K562 treated with DMSO at 1 percent for 12 hours (cell line): ENCODE data around the gene ESPL1. TPM values are rescaled to one million over a fixed set of nuclear protein-coding genes. Genes with fewer than 3 reads are reported as not detected.

Source experiments
- total RNA-seq: library from RNA; unstranded; fragments of 300-600 nt; gene quantifications from 2 replicates; pipeline ENCODE4 v1.2.3, GENCODE V29; 2022; ENCODE audit not compliant: insufficient read depth

Gene ESPL1
- total RNA-seq, result 17.5 and 36.3 TPM in 2 replicates

GRCh38 chr12:53267999-53268629 is at the start of gene ESPL1:
Gene ESPL1 (plus strand): TSS chr12:53268299. CDS start chr12:53268767, 468 bp downstream.

GRCh38 chr12:53231921-53232645 is 36.0 kb upstream of the ESPL1 start, which contains the start of gene RARG:
Gene RARG (minus strand): TSS chr12:53232209. CDS start chr12:53227545, 4,664 bp downstream.

GRCh38 chr12:53295070-53295890 is 27.2 kb downstream of the ESPL1 start, which contains the start of gene PFDN5:
Gene PFDN5 (plus strand): TSS chr12:53295542. CDS start chr12:53295568, 26 bp downstream.

GRCh38 chr12:53299454-53300180 is 31.5 kb downstream of the ESPL1 start, which contains the start of gene MYG1:
Gene MYG1 (plus strand): TSS chr12:53299695. CDS start chr12:53299738, 43 bp downstream.

GRCh38 chr12:53336181-53336681 is 68.1 kb downstream of the ESPL1 start, which contains the start of gene SP7:
Gene SP7 (minus strand): TSS chr12:53336354. CDS start chr12:53335646, 708 bp downstream.

Other genes starting within 250 kb of the ESPL1 start
- gene TNS2, start 218.2 kb upstream of the ESPL1 start, total RNA-seq, result 0.63 and 4.9 TPM in 2 replicates
- gene SPRYD3, start 188.9 kb upstream of the ESPL1 start, total RNA-seq, result 19.2 and 25.3 TPM in 2 replicates
- gene IGFBP6, start 170.6 kb upstream of the ESPL1 start, total RNA-seq, result 1.1 TPM in 1 of 2 replicates, not detected in the other
- not detected in 2 replicates for gene SOAT2, start 164.8 kb upstream of the ESPL1 start, total RNA-seq
- 8.8 and 16.7 TPM in 2 replicates for gene ZNF740, start 87.6 kb upstream of the ESPL1 start, total RNA-seq
- 9.3 and 23.4 TPM in 2 replicates for gene CSAD, start 87.4 kb upstream of the ESPL1 start, total RNA-seq
- 2.2 and 3.5 TPM in 2 replicates for gene ITGB7, start 61.0 kb upstream of the ESPL1 start, total RNA-seq
- 4.3 and 7.8 TPM in 2 replicates for gene RARG, start 36.1 kb upstream of the ESPL1 start, total RNA-seq
- gene PFDN5, start 27.2 kb downstream of the ESPL1 start, total RNA-seq, result 588 and 822 TPM in 2 replicates
- gene MYG1, start 31.4 kb downstream of the ESPL1 start, total RNA-seq, result 7.5 and 15.2 TPM in 2 replicates
- 54.6 and 62.3 TPM in 2 replicates for gene AAAS, start 53.3 kb downstream of the ESPL1 start, total RNA-seq
- not detected in 2 replicates for gene SP7, start 68.1 kb downstream of the ESPL1 start, total RNA-seq
- gene SP1, start 111.9 kb downstream of the ESPL1 start, total RNA-seq, result 5.8 and 33.8 TPM in 2 replicates
- gene AMHR2, start 155.6 kb downstream of the ESPL1 start, total RNA-seq, result 63.1 and 64.0 TPM in 2 replicates
- gene PRR13, start 173.4 kb downstream of the ESPL1 start, total RNA-seq, result 204 and 264 TPM in 2 replicates
- 728 and 1,071 TPM in 2 replicates for gene PCBP2, start 183.8 kb downstream of the ESPL1 start, total RNA-seq
- 2.2 and 5.2 TPM in 2 replicates for gene MAP3K12, start 231.2 kb downstream of the ESPL1 start, total RNA-seq
- 60.8 and 65.7 TPM in 2 replicates for gene TARBP2, start 233.0 kb downstream of the ESPL1 start, total RNA-seq
- not detected in 2 replicates for gene NPFF, start 239.2 kb downstream of the ESPL1 start, total RNA-seq